K562 (cell line): ENCODE measurements around the gene MRPS15. TPM values are rescaled to one million over a fixed set of nuclear protein-coding genes. Genes with fewer than 3 reads are reported as not detected.

Source experiments
- ATAC-seq: fragments of 200-7000 bp; cut with Tn5 transposase; 3 replicates; pipeline ENCODE4 v1.9.1; 2020; ENCODE audit warnings: moderate library complexity
- BruUV-seq: library from RNA; stranded (reverse); fragments of 400-500 nt; replicated peaks from 2 replicates; lab custom pipeline; 2021; lab: Mats Ljungman, UMichigan
- CTCF ChIA-PET: fragments of 300-600 bp; formaldehyde crosslinking; extraction: SDS; loops from one replicate; lab custom pipeline; 2021; ENCODE audit warnings: low intra/inter-chr PET ratio; lab: Yijun Ruan, JAX
- POLR2A ChIA-PET: fragments of 300-600, 350-650 bp; sonication (Branson Sonifier 250); formaldehyde crosslinking; extraction: SDS; loops from one replicate; lab custom pipeline; 2021; ENCODE audit warnings: antibody characterized with exemption, inconsistent platforms; lab: Yijun Ruan, JAX
- DNase-seq, 4 experiments: peaks; one replicate each; pipeline versions ENCODE4 v3.0.0 to v3.0.0-alpha.2; 2011 to 2018; ENCODE audit warnings: low spot score in 3 of 4, mixed read lengths in 3 of 4; ENCODE audit errors: extremely low read depth in 1 of 4
- FAIRE-seq: peaks from 2 replicates; lab custom pipeline; 2011; peaks lifted over from hg19 to GRCh38; lab: Jason Lieb, UNC
- H2AFZ ChIP-seq: 2 replicates; pipeline ENCODE4 v1.6.0; 2011; ENCODE audit warnings: low read depth, low read length, control low read depth, inconsistent platforms
- H3K27ac ChIP-seq: fragments of 200-600 bp; 3 replicates; pipeline ENCODE4 v1.8.0; 2011; ENCODE audit warnings: low read depth, mild to moderate bottlenecking, control low read depth, inconsistent platforms, low read length, moderate library complexity, mixed read lengths; ENCODE audit errors: extremely low read depth
- H3K27me3 ChIP-seq, 2 experiments: fragments of 300-600 bp in 1 of 2; 2 replicates in 1 of 2; 3 replicates in 1 of 2; pipeline versions ENCODE4 v1.6.0 to v1.8.0; 2011; ENCODE audit warnings: inconsistent platforms in 2 of 2, low read length in 2 of 2, mild to moderate bottlenecking in 1 of 2, mixed read lengths in 1 of 2, moderate library complexity in 1 of 2; ENCODE audit not compliant: control insufficient read depth in 2 of 2, insufficient read depth in 2 of 2
- H3K36me3 ChIP-seq: fragments of 300-600 bp; 3 replicates; pipeline ENCODE4 v1.8.0; 2011; ENCODE audit warnings: mild to moderate bottlenecking, low read length, inconsistent platforms; ENCODE audit not compliant: control insufficient read depth, insufficient read depth
- H3K4me1 ChIP-seq, 2 experiments: fragments of 200-600 bp in 1 of 2; replicated peaks in 1 of 2; 2 replicates in 1 of 2; 3 replicates in 1 of 2; pipeline versions ENCODE4 v1.5.1 to v1.8.0; 2011; ENCODE audit warnings: inconsistent platforms in 2 of 2, low read length in 2 of 2, mild to moderate bottlenecking in 1 of 2, mixed read lengths in 1 of 2, moderate library complexity in 1 of 2; ENCODE audit not compliant: control insufficient read depth in 2 of 2, insufficient read depth in 2 of 2
- H3K4me2 ChIP-seq: 2 replicates; pipeline ENCODE4 v1.6.1; 2011; ENCODE audit warnings: low read length, control low read depth, inconsistent platforms, mixed read lengths; ENCODE audit not compliant: insufficient read depth
- H3K4me3 ChIP-seq: fragments of 200-600 bp; sonication (generic), shearing (Covaris generic); 2 replicates; pipeline ENCODE4 v1.5.1; 2016; ENCODE audit warnings: control low read depth, inconsistent platforms
- H3K79me2 ChIP-seq: fragments of 200-600 bp; 3 replicates; pipeline ENCODE4 v1.8.0; 2011; ENCODE audit warnings: low read length, inconsistent platforms; ENCODE audit not compliant: control insufficient read depth, insufficient read depth
- H3K9ac ChIP-seq, 2 experiments: 2 replicates each; pipeline versions ENCODE4 v1.6.0 to v1.6.1; 2011; ENCODE audit warnings: low read depth in 2 of 2, low read length in 2 of 2, control low read depth in 1 of 2, inconsistent platforms in 1 of 2, mild to moderate bottlenecking in 1 of 2, mixed read lengths in 1 of 2; ENCODE audit not compliant: insufficient read depth in 1 of 2
- H3K9me1 ChIP-seq: one replicate; pipeline ENCODE4 v1.6.0; 2011; ENCODE audit warnings: inconsistent platforms, mild to moderate bottlenecking, low read length, moderate library complexity; ENCODE audit not compliant: control insufficient read depth, insufficient read depth
- H3K9me3 ChIP-seq: replicated peaks from 2 replicates; pipeline ENCODE4 v1.5.1; 2011; ENCODE audit warnings: low read depth, low read length, inconsistent platforms; ENCODE audit not compliant: control insufficient read depth, insufficient read depth
- H4K20me1 ChIP-seq: replicated peaks from 2 replicates; pipeline ENCODE4 v1.6.1; 2011; ENCODE audit warnings: low read length, inconsistent platforms, mixed read lengths; ENCODE audit not compliant: control insufficient read depth, insufficient read depth
- CAMTA2 ChIP-seq: fragments of 250-450 bp; sonication (Bioruptor Pico); conservative IDR thresholded peaks from 2 replicates; pipeline ENCODE4 v1.5.1; 2022
- CTCFL ChIP-seq: IDR thresholded peaks from 2 replicates; pipeline ENCODE4 v1.6.1; 2011; ENCODE audit warnings: borderline replicate concordance, low read depth, mild to moderate bottlenecking, moderate library complexity, low read length; ENCODE audit not compliant: insufficient read depth, poor library complexity, severe bottlenecking
- ERF ChIP-seq: fragments of 450-650 bp; formaldehyde crosslinking; IDR thresholded peaks from 2 replicates; pipeline ENCODE4 v1.4.0; 2020; ENCODE audit warnings: mild to moderate bottlenecking, mixed read lengths
- ETV6 ChIP-seq, 3 experiments: fragments of 150-350 bp in 1 of 3; sonication (generic) in 1 of 3; formaldehyde crosslinking in 1 of 3; IDR thresholded peaks; 2 replicates each; pipeline versions ENCODE4 v1.6.1 to v1.8.0; 2014 to 2022; ENCODE audit warnings: borderline replicate concordance in 2 of 3, low read depth in 2 of 3, antibody characterized with exemption in 1 of 3, low read length in 1 of 3, mild to moderate bottlenecking in 1 of 3, missing genetic modification reagents in 1 of 3
- FIP1L1 ChIP-seq: fragments of 200-400 bp; formaldehyde crosslinking; IDR thresholded peaks from 2 replicates; pipeline ENCODE4 v1.6.1; 2018; ENCODE audit warnings: mild to moderate bottlenecking, low read depth, low read length; ENCODE audit not compliant: poor library complexity, severe bottlenecking
- FOXJ2 ChIP-seq: fragments of 200-800 bp; sonication (Bioruptor generic); IDR thresholded peaks from 2 replicates; pipeline ENCODE4 v1.6.1; 2016; ENCODE audit warnings: missing genetic modification characterization, missing compliant biosample characterization
- FOXK1 ChIP-seq: sonication (generic); formaldehyde crosslinking; IDR thresholded peaks from 2 replicates; pipeline ENCODE4 v1.8.0; 2022; ENCODE audit warnings: missing genetic modification reagents, mild to moderate bottlenecking, borderline replicate concordance
- GTF2E2 ChIP-seq: fragments of 200-800 bp; sonication (Bioruptor generic); IDR thresholded peaks from 2 replicates; pipeline ENCODE4 v1.6.1; 2016; ENCODE audit warnings: missing genetic modification characterization, missing compliant biosample characterization
- ILK ChIP-seq: fragments of 450-650 bp; IDR thresholded peaks from 2 replicates; pipeline ENCODE4 v1.6.1; 2016; ENCODE audit warnings: missing genetic modification characterization, low read depth, mild to moderate bottlenecking, missing compliant biosample characterization, moderate library complexity, borderline replicate concordance
- KLF1 ChIP-seq: fragments of 450-650 bp; IDR thresholded peaks from 2 replicates; pipeline ENCODE4 v1.6.1; 2016; ENCODE audit warnings: missing genetic modification characterization, missing compliant biosample characterization
- MTF1 ChIP-seq: fragments of 250-450 bp; sonication (Bioruptor Pico); IDR thresholded peaks from 2 replicates; pipeline ENCODE4 v1.9.0; 2021; ENCODE audit warnings: moderate library complexity, mild to moderate bottlenecking, inconsistent platforms, borderline replicate concordance
- RFX1 ChIP-seq: fragments of 450-650 bp; IDR thresholded peaks from 2 replicates; pipeline ENCODE4 v1.6.1; 2016; ENCODE audit warnings: mild to moderate bottlenecking, moderate library complexity
- SPI1 ChIP-seq: IDR thresholded peaks from 2 replicates; pipeline ENCODE4 v1.6.1; 2011; ENCODE audit warnings: low read depth, low read length, control low read depth, borderline replicate concordance
- TOE1 ChIP-seq, 2 experiments: fragments of 450-650 bp in 1 of 2; sonication (generic) in 1 of 2; formaldehyde crosslinking in 1 of 2; IDR thresholded peaks; 2 replicates each; pipeline versions ENCODE4 v1.7.1 to v1.8.0; 2016 to 2022; ENCODE audit warnings: borderline replicate concordance in 2 of 2, mild to moderate bottlenecking in 2 of 2, antibody characterized with exemption in 1 of 2, inconsistent platforms in 1 of 2, low read depth in 1 of 2, missing genetic modification reagents in 1 of 2, moderate library complexity in 1 of 2
- WGBS: fragments of 100-300 bp; shearing (Covaris generic); methylation state at CpG from one replicate; pipeline ENCODE4 v1.1.6; 2016; ENCODE audit warnings: low coverage, mixed read lengths; ENCODE audit not compliant: insufficient coverage; ENCODE audit errors: missing lambda C conversion rate; 5-methylcytosine and 5-hydroxymethylcytosine counted together
- in situ Hi-C: fragments of 300-500 bp; cut with MboI; formaldehyde crosslinking; loops from 4 replicates; pipeline ENCODE4 v1.15.0; 2018; ENCODE audit warnings: inconsistent platforms, mixed read lengths
- intact Hi-C: fragments of 100-400 bp; cut with micrococcal nuclease; formaldehyde crosslinking; loops from 2 replicates; pipeline ENCODE4 v1.14.2; 2022
- polyA plus RNA-seq, 8 experiments: library from polyadenylated mRNA; depleted of rRNA in 4 of 8; stranded (reverse) in 5 of 8; unstranded in 3 of 8; fragments of >200 nt; fragmentation: Nextera tagmentation in 2 of 8; fragmentation: Illumina TruSeq in 1 of 8; extraction: Ambion mirVana in 2 of 8; extraction: Trizol in 1 of 8; gene quantifications; 2 replicates each; pipeline versions ENCODE4 v1.2.1 to v1.2.3, GENCODE V29; 2011 to 2014; ENCODE audit warnings: inconsistent platforms in 1 of 8, missing spikeins in 1 of 8
- total RNA-seq, 7 experiments: library from RNA; depleted of rRNA in 6 of 7; stranded (reverse); fragments of >200 nt in 6 of 7; fragmentation: Illumina TruSeq in 2 of 7; extraction: Trizol in 2 of 7; gene quantifications; 2 replicates each; pipeline versions ENCODE4 v1.2.1 to v1.2.3, GENCODE V29; 2011 to 2021; ENCODE audit warnings: low replicate concordance in 1 of 7
- TF ChIP-seq, protein P1 (sequence below): fragments of 450-650 bp; IDR thresholded peaks from 2 replicates; pipeline ENCODE4 v1.6.1; 2016
- TF ChIP-seq, protein P2 (sequence below): sonication (generic); formaldehyde crosslinking; IDR thresholded peaks from 2 replicates; pipeline ENCODE4 v1.8.0; 2023; ENCODE audit warnings: mild to moderate bottlenecking, missing genetic modification reagents

MRPS15 gene
- total and polyA plus RNA-seq, 9 of the 15 experiments (the other 6 are each of a cell fraction or from before 2014, with no cell fraction given), result 62.9 to 286 (median 149) TPM

- BruUV-seq, result no TSS peak
- 90% methylated on average over 48 of the region's 48 CpGs for WGBS
- ChIA-PET POLR2A (interaction anchor here (1.0 to 1.7 kb wide), 3 partner anchors 10 to 38 kb away, joined by 3 to 5 read pairs (median 4); partner anchors contain the start of gene MRPS15), CTCF (no interaction called here)
- Histone ChIP-seq H3K9me1 (no peaks in the 10 kb centered on the region), H3K36me3 (peaks cover 15% of the 10 kb centered on the region), H2AFZ (no peak within 1 kb of the TSS), H3K9ac (no peak within 1 kb of the TSS), H3K4me2 (no peak within 1 kb of the TSS), H3K27me3 (no peaks in the 10 kb centered on the region), H3K4me3 (no peak within 1 kb of the TSS), H3K9me3 (no peaks in the 10 kb centered on the region), H3K79me2 (no peaks in the 10 kb centered on the region), H3K27ac (no peak within 1 kb of the TSS), H4K20me1 (no peaks in the 10 kb centered on the region), H3K4me1 (peaks cover 21 to 33% of the 10 kb centered on the region in 2 experiments)
- ATAC-seq (no peak), DNase-seq (peak in 1 of 4 experiments; percentile 48), FAIRE-seq (no peak)
- intact Hi-C loops (no loop called here), in situ Hi-C loops (no loop called here)
- no peak for TF ChIP-seq SPI1
- TF ChIP-seq MTF1 (CRISPR knock-in tag), result no peak
- TF ChIP-seq CTCFL, result no peak
- TF ChIP-seq CAMTA2, result no peak
- TF ChIP-seq, protein P1, sequence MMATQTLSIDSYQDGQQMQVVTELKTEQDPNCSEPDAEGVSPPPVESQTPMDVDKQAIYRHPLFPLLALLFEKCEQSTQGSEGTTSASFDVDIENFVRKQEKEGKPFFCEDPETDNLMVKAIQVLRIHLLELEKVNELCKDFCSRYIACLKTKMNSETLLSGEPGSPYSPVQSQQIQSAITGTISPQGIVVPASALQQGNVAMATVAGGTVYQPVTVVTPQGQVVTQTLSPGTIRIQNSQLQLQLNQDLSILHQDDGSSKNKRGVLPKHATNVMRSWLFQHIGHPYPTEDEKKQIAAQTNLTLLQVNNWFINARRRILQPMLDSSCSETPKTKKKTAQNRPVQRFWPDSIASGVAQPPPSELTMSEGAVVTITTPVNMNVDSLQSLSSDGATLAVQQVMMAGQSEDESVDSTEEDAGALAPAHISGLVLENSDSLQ, result no peak
- TF ChIP-seq ILK (tag), result no peak
- TF ChIP-seq RFX1, result peak; percentile 65
- TF ChIP-seq KLF1, result no peak
- no peak for TF ChIP-seq ETV6 (IDR thresholded peaks at IDR 0.05; ENCODE audit: borderline replicate concordance in 1 of 2, low read depth in 2 of 2, low read length in 1 of 2)
- no peak for TF ChIP-seq ETV6 (CRISPR knock-in tag; IDR thresholded peaks at IDR 0.05; ENCODE audit: borderline replicate concordance)
- no peak for TF ChIP-seq TOE1 (IDR thresholded peaks at IDR 0.05; ENCODE audit: borderline replicate concordance)
- TF ChIP-seq TOE1 (CRISPR knock-in tag; IDR thresholded peaks at IDR 0.05; ENCODE audit: borderline replicate concordance, low read depth), result no peak
- no peak for TF ChIP-seq FOXJ2 (tag)
- no peak for TF ChIP-seq ERF
- no peak for TF ChIP-seq FOXK1 (CRISPR knock-in tag)
- TF ChIP-seq GTF2E2 (tag), result no peak
- TF ChIP-seq, protein P2, sequence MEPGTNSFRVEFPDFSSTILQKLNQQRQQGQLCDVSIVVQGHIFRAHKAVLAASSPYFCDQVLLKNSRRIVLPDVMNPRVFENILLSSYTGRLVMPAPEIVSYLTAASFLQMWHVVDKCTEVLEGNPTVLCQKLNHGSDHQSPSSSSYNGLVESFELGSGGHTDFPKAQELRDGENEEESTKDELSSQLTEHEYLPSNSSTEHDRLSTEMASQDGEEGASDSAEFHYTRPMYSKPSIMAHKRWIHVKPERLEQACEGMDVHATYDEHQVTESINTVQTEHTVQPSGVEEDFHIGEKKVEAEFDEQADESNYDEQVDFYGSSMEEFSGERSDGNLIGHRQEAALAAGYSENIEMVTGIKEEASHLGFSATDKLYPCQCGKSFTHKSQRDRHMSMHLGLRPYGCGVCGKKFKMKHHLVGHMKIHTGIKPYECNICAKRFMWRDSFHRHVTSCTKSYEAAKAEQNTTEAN (CRISPR knock-in tag), result no peak
- TF ChIP-seq FIP1L1, result peak; percentile 57
These were observed 13.8 kb downstream of the MRPS15 start, which contains the start of gene OSCP1 for GRCh38 chr1:36450270-36450918. Gene OSCP1 (minus strand): TSS chr1:36450451. CDS start chr1:36450369, 82 bp downstream.
